Activated T-helper 2 cell treated with anti-CD3 and anti-CD28 coated beads, Interferon-gamma antibody, Interleukin-2, Interleukin-4, amounts not matched to agents 10 μg/mL and 5 μg/mL and 100 μg/mL, durations not matched to agents 14 hours and 24 hours and 36 hours (primary cell): ENCODE measurements around the gene NRAS. TPM values are rescaled to one million over a fixed set of nuclear protein-coding genes. Genes with fewer than 3 reads are reported as not detected.
A peak's percentile ranks its signal among the peaks of the same experiment; 100 is the strongest.

Experiments
- DNase-seq: peaks from one replicate; pipeline ENCODE4 v3.0.0; 2021; ENCODE audit warnings: low spot score
- H3K27ac Mint-ChIP-seq: one replicate; pipeline ENCODE4 v1.8.0; 2021; ENCODE audit warnings: mixed read lengths
- H3K27me3 Mint-ChIP-seq: one replicate; pipeline ENCODE4 v1.8.0; 2021; ENCODE audit warnings: low read depth, mixed read lengths
- H3K36me3 Mint-ChIP-seq: one replicate; pipeline ENCODE4 v1.8.0; 2021; ENCODE audit warnings: low read depth, mixed read lengths
- H3K4me1 Mint-ChIP-seq: one replicate; pipeline ENCODE4 v1.8.0; 2021; ENCODE audit warnings: low read depth, mixed read lengths
- H3K4me3 Mint-ChIP-seq: one replicate; pipeline ENCODE4 v1.8.0; 2021; ENCODE audit warnings: low read depth, mild to moderate bottlenecking, moderate library complexity, mixed read lengths
- H3K9me3 Mint-ChIP-seq: one replicate; pipeline ENCODE4 v1.8.0; 2021; ENCODE audit warnings: mixed read lengths
- intact Hi-C: fragments of 100-400 bp; cut with micrococcal nuclease; formaldehyde crosslinking; loops from one replicate; pipeline ENCODE4 v1.15.1; 2023
- total RNA-seq: library from RNA; stranded (reverse); gene quantifications from 2 replicates; pipeline ENCODE4 v1.2.3, GENCODE V29; 2022

Gene NRAS
- total RNA-seq, 1 donor from 2014 or later, result 63.3 TPM

- no peaks in the 10 kb centered on the region for H3K27me3 Mint-ChIP-seq
- no peaks in the 10 kb centered on the region for H3K9me3 Mint-ChIP-seq
- H3K27ac Mint-ChIP-seq, result peak overlapping the region; percentile 40
- peaks cover 27% of the 10 kb centered on the region for H3K4me1 Mint-ChIP-seq
- H3K36me3 Mint-ChIP-seq, result peaks cover 82% of the 10 kb centered on the region
- no peak overlapping the region for H3K4me3 Mint-ChIP-seq
- intact Hi-C loops, result loop anchor here (10.0 kb wide), 1 partner anchor 374 kb away; no protein-coding TSS in a partner anchor
- no peak for DNase-seq
Measured at GRCh38 chr1:114718661-114719423, 2.3 kb upstream of the NRAS start.

- Mint-ChIP-seq H3K27ac (peak overlapping the region; percentile 93), H3K36me3 (peaks cover 71% of the 10 kb centered on the region), H3K27me3 (no peaks in the 10 kb centered on the region), H3K4me1 (peaks cover 26% of the 10 kb centered on the region), H3K9me3 (no peaks in the 10 kb centered on the region), H3K4me3 (peak overlapping the region; percentile 95)
- DNase-seq, result no peak
- intact Hi-C loops, result loop anchor here (1.0 to 10.0 kb wide), 5 partner anchors 41 to 371 kb away; partner anchors contain the start of genes BCAS2, CSDE1, DENND2C and SIKE1
Measured at GRCh38 chr1:114715952-114716303, 643 bp downstream of the NRAS start.

GRCh38 chr1:114712977-114713376, 3.6 kb downstream of the NRAS start:
- Mint-ChIP-seq H3K36me3 (peaks cover 64% of the 10 kb centered on the region), H3K27ac (no peak overlapping the region), H3K4me1 (peaks cover 13% of the 10 kb centered on the region), H3K9me3 (no peaks in the 10 kb centered on the region), H3K27me3 (no peaks in the 10 kb centered on the region), H3K4me3 (no peak overlapping the region)
- DNase-seq, result no peak
- intact Hi-C loops, result loop anchor here (10.0 kb wide), 1 partner anchor 368 kb away; no protein-coding TSS in a partner anchor

GRCh38 chr1:114710360-114710759, 6.2 kb downstream of the NRAS start:
- Mint-ChIP-seq H3K27ac (no peak overlapping the region), H3K36me3 (peaks cover 62% of the 10 kb centered on the region), H3K4me1 (peaks cover 6% of the 10 kb centered on the region), H3K27me3 (no peaks in the 10 kb centered on the region), H3K9me3 (no peaks in the 10 kb centered on the region), H3K4me3 (no peak overlapping the region)
- no peak for DNase-seq
- intact Hi-C loops, result loop anchor here (10.0 kb wide), 1 partner anchor 366 kb away; no protein-coding TSS in a partner anchor

GRCh38 chr1:114707604-114708003, 9.0 kb downstream of the NRAS start:
- Mint-ChIP-seq H3K4me1 (no peaks in the 10 kb centered on the region), H3K27me3 (no peaks in the 10 kb centered on the region), H3K36me3 (peaks cover 57% of the 10 kb centered on the region), H3K4me3 (no peak overlapping the region), H3K9me3 (no peaks in the 10 kb centered on the region), H3K27ac (no peak overlapping the region)
- intact Hi-C loops, result no loop called here
- DNase-seq, result no peak

- intact Hi-C loops, result no loop called here
- DNase-seq, result no peak
- Mint-ChIP-seq H3K36me3 (peaks cover 30% of the 10 kb centered on the region), H3K4me3 (no peak overlapping the region), H3K27ac (no peak overlapping the region), H3K4me1 (no peaks in the 10 kb centered on the region), H3K27me3 (peaks cover 1% of the 10 kb centered on the region), H3K9me3 (no peaks in the 10 kb centered on the region)
Measured at GRCh38 chr1:114703242-114703641, 13.3 kb downstream of the NRAS start.

GRCh38 chr1:114702737-114703136, 13.8 kb downstream of the NRAS start:
- intact Hi-C loops, result no loop called here

GRCh38 chr1:114701931-114702330, 14.6 kb downstream of the NRAS start:
- H3K4me1 Mint-ChIP-seq, result no peaks in the 10 kb centered on the region
- no peaks in the 10 kb centered on the region for H3K9me3 Mint-ChIP-seq
- H3K4me3 Mint-ChIP-seq, result no peak overlapping the region
- H3K36me3 Mint-ChIP-seq, result peaks cover 19% of the 10 kb centered on the region
- H3K27me3 Mint-ChIP-seq, result peaks cover 3% of the 10 kb centered on the region
- intact Hi-C loops, result no loop called here
- DNase-seq, result no peak
- no peak overlapping the region for H3K27ac Mint-ChIP-seq

More at GRCh38 chr1:114702737-114703136, 13.8 kb downstream of the NRAS start:
- Mint-ChIP-seq H3K4me1 (no peaks in the 10 kb centered on the region), H3K36me3 (peaks cover 27% of the 10 kb centered on the region), H3K27ac (no peak overlapping the region), H3K4me3 (no peak overlapping the region), H3K9me3 (no peaks in the 10 kb centered on the region), H3K27me3 (peaks cover 1% of the 10 kb centered on the region)
- DNase-seq, result no peak

GRCh38 chr1:114700036-114700600, 16.5 kb downstream of the NRAS start:
- Mint-ChIP-seq H3K4me3 (no peak overlapping the region), H3K9me3 (no peaks in the 10 kb centered on the region), H3K27ac (no peak overlapping the region), H3K36me3 (peaks cover 5% of the 10 kb centered on the region), H3K4me1 (no peaks in the 10 kb centered on the region), H3K27me3 (peaks cover 7% of the 10 kb centered on the region)
- intact Hi-C loops, result no loop called here
- DNase-seq, result no peak

GRCh38 chr1:114696810-114697209, 19.8 kb downstream of the NRAS start:
- Mint-ChIP-seq H3K4me1 (no peaks in the 10 kb centered on the region), H3K9me3 (no peaks in the 10 kb centered on the region), H3K27ac (no peak overlapping the region), H3K27me3 (peaks cover 7% of the 10 kb centered on the region), H3K36me3 (no peaks in the 10 kb centered on the region), H3K4me3 (no peak overlapping the region)
- intact Hi-C loops, result no loop called here
- DNase-seq, result no peak

GRCh38 chr1:114695430-114696058, 21.0 kb downstream of the NRAS start, which contains the start of gene AMPD1:
Gene AMPD1 (minus strand): TSS chr1:114695546. CDS start chr1:114695471, 75 bp downstream.
- Mint-ChIP-seq H3K4me3 (no peak within 1 kb of the TSS), H3K27ac (no peak within 1 kb of the TSS), H3K36me3 (no peaks in the 10 kb centered on the region), H3K4me1 (no peaks in the 10 kb centered on the region), H3K27me3 (peaks cover 7% of the 10 kb centered on the region), H3K9me3 (no peaks in the 10 kb centered on the region)
- intact Hi-C loops, result no loop called here
- no peak for DNase-seq

GRCh38 chr1:114694540-114695310, 21.8 kb downstream of the NRAS start:
- no peaks in the 10 kb centered on the region for H3K9me3 Mint-ChIP-seq
- H3K27ac Mint-ChIP-seq, result no peak overlapping the region
- H3K4me3 Mint-ChIP-seq, result no peak overlapping the region
- peaks cover 9% of the 10 kb centered on the region for H3K27me3 Mint-ChIP-seq
- DNase-seq, result no peak
- intact Hi-C loops, result no loop called here
- H3K36me3 Mint-ChIP-seq, result no peaks in the 10 kb centered on the region
- H3K4me1 Mint-ChIP-seq, result no peaks in the 10 kb centered on the region
